HuH-7 (cell line): ENCODE data around the gene CIITA.
"Not testable (repeated sequence)": the region's sequence is repeated elsewhere in the genome, so short reads cannot be mapped to it uniquely, and the experiment has no call there.

Experiments used
- DNase-seq: peaks from one replicate; pipeline ENCODE4 v3.0.0; 2011; ENCODE audit warnings: low spot score

CIITA gene

GRCh38 chr16:10876799-10877341, at the start of gene CIITA:
CIITA (plus strand) TSS chr16:10877202; CDS start chr16:10877331, 129 bp downstream.
- DNase-seq, result no peak

GRCh38 chr16:10827691-10828341, 49.2 kb upstream of the CIITA start:
- DNase-seq, result no peak

- DNase-seq, result no peak
Measured at GRCh38 chr16:10828851-10829366, 48.1 kb upstream of the CIITA start.

GRCh38 chr16:10829390-10830098, 47.5 kb upstream of the CIITA start:
- DNase-seq, result not testable (repeated sequence)

GRCh38 chr16:10830240-10830639, 46.8 kb upstream of the CIITA start:
- DNase-seq, result not testable (repeated sequence)

- DNase-seq, result no peak
Measured at GRCh38 chr16:10831894-10832886, 44.8 kb upstream of the CIITA start.

- DNase-seq, result no peak
Measured at GRCh38 chr16:10833271-10833670, 43.7 kb upstream of the CIITA start.

GRCh38 chr16:10834130-10834529, 42.9 kb upstream of the CIITA start:
- DNase-seq, result no peak

GRCh38 chr16:10834766-10835165, 42.2 kb upstream of the CIITA start:
- DNase-seq, result no peak

GRCh38 chr16:10835281-10835931, 41.6 kb upstream of the CIITA start:
- no peak for DNase-seq

- DNase-seq, result no peak
Measured at GRCh38 chr16:10836174-10836853, 40.7 kb upstream of the CIITA start.

- no peak for DNase-seq
Measured at GRCh38 chr16:10838621-10839278, 38.3 kb upstream of the CIITA start.

GRCh38 chr16:10839279-10839666, 37.7 kb upstream of the CIITA start:
- DNase-seq, result no peak

- DNase-seq, result no peak
Measured at GRCh38 chr16:10840703-10841102, 36.3 kb upstream of the CIITA start.

- DNase-seq, result no peak
Measured at GRCh38 chr16:10846213-10846998, 30.6 kb upstream of the CIITA start.

- DNase-seq, result no peak
Measured at GRCh38 chr16:10847176-10847575, 29.8 kb upstream of the CIITA start.

- no peak for DNase-seq
Measured at GRCh38 chr16:10849736-10850477, 27.1 kb upstream of the CIITA start.

- no peak for DNase-seq
Measured at GRCh38 chr16:10850478-10850850, 26.5 kb upstream of the CIITA start.

GRCh38 chr16:10851512-10851911, 25.5 kb upstream of the CIITA start:
- DNase-seq, result no peak
